Inferior parietal cortex (tissue), 1 donor: ENCODE measurements around the gene MYO5B.

Experiments
- DNase-seq: peaks from one replicate; pipeline ENCODE4 v3.0.0-alpha.2; 2016; ENCODE audit errors: extremely low spot score

Gene MYO5B

DNA sequence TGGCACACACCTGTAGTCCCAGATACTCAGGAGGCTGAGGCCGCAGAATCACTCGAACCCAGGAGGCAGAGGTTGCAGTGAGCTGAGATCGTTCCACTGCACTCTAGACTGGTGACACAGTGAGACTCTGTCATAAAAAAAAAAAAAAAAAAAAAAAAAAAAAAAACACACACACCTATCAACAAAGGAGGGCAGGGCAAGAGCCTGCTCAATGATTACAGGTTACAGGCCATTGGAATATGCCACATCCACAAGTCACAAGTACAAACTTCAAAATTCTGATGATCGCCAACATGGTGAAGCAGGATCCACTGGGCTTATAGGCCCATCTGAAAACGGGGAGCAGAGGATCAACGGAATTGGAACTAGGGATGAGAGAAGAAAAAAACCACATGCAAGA is 6.3 kb downstream of the MYO5B start:
- DNase-seq = no peak

DNA sequence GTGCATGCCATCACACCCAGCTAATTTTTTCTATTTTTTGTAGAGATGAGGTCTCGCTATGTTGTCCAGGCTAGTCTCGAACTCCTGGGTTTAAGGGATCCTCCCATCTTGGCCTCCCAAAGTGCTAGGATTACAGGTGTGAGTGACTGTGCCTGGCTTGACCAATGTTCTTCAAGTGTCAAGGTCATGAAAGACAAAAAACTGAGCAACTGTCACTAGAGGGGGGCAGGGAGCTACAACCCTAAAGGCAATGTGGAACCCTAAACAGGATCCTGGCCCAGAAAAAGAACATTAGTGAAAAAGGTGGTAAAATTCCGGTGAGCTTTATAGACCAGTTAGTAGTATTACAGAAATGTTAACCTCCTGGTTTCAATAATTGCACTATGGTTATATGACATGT is 7.3 kb downstream of the MYO5B start:
- no peak for DNase-seq

- no peak for DNase-seq
Observed at GRCh38 chr18:50186385-50186784, 8.6 kb downstream of the MYO5B start.

- DNase-seq = no peak
Observed at GRCh38 chr18:50183556-50183955, 11.4 kb downstream of the MYO5B start.

DNA sequence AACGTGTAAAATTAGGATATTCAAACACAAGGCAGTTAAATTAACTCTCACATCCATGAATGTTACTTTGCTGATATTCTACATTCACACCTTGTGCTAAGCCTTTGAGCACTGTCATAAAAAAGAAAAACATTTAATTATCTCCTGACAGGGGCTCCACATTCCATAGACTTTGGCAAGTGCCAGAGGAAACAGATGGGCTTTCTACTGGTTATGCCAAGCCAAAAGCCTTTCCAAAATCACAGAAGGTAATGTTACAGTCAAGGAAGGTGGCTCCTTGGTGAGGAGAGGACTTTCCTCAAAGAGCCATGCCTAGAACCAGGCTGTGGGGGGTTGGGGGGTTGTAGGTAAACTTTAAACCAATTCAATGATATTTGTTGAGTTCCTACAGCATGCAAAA is 12.4 kb downstream of the MYO5B start:
- no peak for DNase-seq

DNA sequence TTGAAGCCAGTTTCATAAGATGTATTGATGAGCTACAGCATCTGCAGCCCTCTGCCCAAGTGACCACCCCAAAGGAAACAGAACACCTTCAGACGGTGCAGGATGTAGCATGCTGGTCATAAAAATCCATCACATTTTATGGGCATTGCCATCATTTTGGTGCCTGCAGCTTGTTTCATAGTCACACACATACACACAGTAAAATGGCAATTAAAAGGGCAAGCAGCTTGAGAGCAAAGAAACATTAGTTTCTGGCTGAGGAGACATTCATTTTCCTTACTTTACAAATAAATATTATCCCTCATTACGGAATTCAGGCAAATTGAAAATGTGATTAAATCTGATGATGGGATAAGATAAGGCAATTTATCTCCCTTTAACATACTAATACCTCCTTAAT is 13.4 kb downstream of the MYO5B start:
- DNase-seq = no peak

- DNase-seq = no peak
Observed at GRCh38 chr18:50179465-50179864, 15.5 kb downstream of the MYO5B start.

DNA sequence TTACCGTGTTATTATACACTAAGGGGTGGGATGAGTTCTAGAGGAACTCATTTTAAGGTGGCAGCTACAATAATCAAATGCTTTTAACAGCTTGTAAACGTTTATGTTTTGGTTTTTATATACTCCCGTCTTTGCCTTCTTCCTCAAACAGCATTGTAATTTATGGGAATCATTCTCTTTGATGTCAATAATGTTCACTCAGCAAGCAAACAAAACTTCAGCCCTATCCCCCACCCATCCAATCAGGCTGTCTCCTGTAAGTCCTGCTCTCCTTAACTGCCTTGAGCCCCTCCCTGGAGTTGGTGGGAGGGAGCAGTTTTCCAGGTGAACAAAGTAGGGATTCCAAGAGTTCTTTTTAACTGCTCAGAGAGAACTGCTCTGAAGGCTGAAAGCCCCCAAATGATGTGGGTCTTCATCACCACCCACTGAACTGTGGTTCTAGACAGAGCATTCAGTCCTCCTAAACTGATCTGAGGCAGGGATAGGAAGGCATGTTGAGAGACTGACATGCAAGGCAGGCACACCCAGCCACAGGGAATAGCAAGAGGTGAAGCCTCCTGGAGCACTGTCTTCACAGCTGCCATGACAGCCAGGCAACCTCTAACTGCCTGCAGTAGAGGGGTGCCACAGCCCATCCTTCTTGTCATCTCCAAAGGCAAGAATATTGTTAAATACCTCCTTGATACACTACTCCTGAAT is 17.5 kb downstream of the MYO5B start:
- DNase-seq = no peak

GRCh38 chr18:50172367-50172766 is 22.6 kb downstream of the MYO5B start:
- no peak for DNase-seq

GRCh38 chr18:50171406-50171805 is 23.5 kb downstream of the MYO5B start:
- no peak for DNase-seq

GRCh38 chr18:50170004-50170403 is 24.9 kb downstream of the MYO5B start:
- DNase-seq = no peak

GRCh38 chr18:50169149-50169548 is 25.8 kb downstream of the MYO5B start:
- no peak for DNase-seq

DNA sequence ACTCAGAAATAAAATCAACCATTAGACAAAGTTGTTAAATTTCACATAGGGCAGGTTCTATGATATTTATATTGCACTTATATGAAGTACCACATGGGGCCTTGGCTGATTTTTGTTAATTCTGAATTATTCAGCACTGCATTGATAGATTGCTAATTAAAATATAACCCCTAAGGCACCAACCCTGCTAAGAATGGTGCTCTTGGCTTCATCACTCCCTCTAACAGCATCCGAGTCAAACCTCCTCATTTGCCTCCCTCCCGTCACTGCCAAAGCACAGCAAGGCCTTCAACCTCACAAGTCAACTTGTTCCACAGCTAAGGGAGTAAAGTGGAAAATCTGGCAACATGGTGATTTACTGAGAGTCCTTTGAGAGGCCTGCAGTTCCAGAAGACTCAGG is 27.0 kb downstream of the MYO5B start:
- no peak for DNase-seq

DNA sequence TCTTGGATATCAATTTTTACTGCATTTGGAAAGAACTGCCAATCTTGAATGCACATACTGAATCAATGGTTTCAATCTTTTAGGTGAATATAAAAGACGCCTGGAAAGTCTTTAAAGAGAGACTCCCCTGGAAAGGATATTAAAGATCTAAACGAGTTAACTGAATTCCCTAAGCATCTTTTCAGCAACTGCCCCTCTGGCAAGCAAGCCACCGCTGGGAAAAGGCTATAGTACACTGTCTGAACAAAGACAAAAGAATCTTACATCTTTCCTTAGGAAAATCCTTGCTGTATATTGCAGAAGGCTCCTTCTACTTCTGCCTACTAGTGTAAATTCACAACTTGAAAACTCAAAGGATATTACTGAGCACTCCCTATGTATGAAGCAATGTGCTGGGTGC is 28.0 kb downstream of the MYO5B start:
- DNase-seq = no peak

DNA sequence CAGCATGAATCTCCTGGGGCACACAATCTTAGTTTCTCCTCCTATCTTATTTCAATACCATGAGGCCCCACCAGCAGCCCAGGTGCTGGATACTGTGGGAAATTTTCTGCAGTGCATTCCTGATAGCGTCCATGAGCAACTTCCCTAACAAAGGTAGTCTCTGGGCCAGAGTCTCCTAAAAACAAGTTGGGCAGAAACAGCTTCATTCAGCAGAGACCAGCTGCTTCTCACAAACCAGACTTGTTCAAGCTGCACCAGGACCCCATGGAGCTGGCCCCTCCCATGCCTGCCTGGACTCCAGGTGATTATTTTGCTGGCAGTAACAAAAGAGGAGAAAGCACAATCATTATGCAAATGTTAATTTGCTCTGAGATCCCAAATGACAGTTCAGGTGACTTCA is 31.4 kb downstream of the MYO5B start:
- no peak for DNase-seq

GRCh38 chr18:50162486-50163304 is 32.3 kb downstream of the MYO5B start:
- no peak for DNase-seq

- DNase-seq = no peak
Observed at GRCh38 chr18:50161597-50162205, 33.2 kb downstream of the MYO5B start.

DNA sequence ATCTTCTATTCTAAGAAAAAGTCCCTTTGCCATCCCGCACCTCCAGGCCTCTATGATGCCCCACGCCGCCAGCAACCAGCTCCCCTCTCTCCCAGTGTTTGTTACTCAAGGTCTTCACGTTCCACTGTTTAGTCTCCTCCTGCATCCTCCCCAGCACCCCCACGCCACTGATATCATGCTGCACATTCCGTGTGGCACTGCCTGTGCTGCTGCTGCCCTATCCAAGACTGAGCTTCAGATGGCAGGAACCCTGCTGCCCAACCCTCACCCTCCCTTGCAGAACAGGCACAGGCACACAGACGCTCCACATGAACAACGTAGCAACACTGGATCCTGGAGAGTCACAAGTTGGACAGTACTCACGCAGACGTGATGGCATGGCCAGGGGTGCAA is 35.3 kb downstream of the MYO5B start:
- no peak for DNase-seq

DNA sequence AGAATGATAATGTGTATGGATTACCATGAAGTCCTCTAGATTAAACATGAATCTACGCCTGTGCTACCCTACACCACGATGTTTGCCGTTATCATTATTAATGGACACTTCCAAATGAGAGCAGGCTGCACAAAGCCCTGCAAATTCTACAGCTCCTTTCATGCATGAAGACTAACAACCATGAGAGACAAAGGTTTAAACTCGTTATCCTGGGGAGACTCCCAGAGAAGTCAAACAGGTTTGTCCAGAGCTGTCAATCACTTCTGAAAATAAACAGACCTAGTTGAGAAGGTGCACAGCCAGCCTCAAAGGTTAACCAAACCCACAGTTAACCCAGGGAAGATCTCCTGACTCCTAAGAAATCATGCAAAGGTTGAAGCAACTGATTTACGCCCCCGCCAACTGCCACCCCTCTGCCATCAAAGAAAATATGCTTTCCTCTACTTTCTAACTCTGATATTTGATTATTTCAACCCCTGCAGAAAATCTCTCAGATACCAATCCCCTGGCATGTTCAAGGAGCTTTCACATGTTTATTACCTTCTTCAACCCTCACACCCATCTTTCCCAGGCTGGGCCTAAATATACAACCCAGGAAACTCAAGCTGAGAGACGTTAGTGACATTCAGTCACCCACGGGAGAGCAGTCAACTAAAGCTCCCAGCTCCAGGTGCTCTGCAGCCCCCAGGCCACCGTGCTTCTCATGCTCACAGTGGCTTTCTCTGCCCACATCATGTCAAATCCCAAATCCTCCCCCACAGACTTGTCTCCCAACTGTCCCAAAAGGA is 35.9 kb downstream of the MYO5B start:
- DNase-seq = no peak

DNA sequence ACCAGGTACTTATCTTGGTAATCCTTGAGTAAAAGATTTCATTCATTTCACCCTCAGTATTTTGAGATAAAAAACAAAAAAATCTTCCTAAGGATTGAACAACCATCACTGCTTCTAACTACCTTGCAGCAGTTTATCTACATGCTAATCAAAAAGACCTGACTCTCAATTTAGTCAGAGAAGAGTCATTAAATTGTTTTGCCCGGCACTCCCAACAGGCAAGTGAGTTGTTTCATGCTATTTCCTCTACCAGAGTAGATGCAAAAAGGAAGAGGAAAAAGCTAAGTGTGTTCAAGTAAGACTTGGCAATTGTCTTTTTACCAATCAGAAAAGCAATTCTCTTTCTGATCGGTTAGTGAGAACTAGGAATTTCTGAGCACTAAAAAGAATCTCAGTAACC is 39.5 kb downstream of the MYO5B start:
- DNase-seq = no peak

GRCh38 chr18:50154420-50154819 is 40.5 kb downstream of the MYO5B start:
- no peak for DNase-seq

GRCh38 chr18:50152900-50153299 is 42.0 kb downstream of the MYO5B start:
- no peak for DNase-seq
